Measurements from ENCODE around the gene PNN.
A peak's percentile ranks its signal among the peaks of the same experiment; 100 is the strongest.
"Not testable (repeated sequence)": the region's sequence is repeated elsewhere in the genome, so short reads cannot be mapped to it uniquely, and the experiment has no call there.

The PNN gene

DNA sequence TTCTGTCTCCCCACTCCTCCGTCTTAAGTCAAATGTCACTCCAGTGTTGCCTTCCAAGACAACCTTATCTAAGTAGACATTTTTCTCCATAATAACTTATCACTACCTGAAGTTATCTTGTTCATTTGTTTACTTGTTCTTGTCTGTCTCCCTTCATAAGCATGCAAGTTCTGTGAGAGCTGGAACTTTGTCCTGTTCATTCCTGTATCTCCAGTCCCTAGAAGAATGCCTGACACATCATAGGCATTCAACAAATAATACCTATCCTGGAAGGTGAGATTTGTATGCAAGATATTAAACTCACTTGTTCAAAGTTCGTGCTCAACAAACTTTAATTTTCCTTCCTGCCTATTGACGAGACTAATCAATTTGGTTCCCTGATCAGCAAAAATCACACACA, 53.0 kb downstream of the PNN start:
- TF ChIP-seq JUND (IDR thresholded peaks at IDR 0.05; ENCODE audit: low read depth) = no peak
- no peak for DNase-seq (ENCODE audit: low read depth in 1 of 2, low spot score in 1 of 2)

DNA sequence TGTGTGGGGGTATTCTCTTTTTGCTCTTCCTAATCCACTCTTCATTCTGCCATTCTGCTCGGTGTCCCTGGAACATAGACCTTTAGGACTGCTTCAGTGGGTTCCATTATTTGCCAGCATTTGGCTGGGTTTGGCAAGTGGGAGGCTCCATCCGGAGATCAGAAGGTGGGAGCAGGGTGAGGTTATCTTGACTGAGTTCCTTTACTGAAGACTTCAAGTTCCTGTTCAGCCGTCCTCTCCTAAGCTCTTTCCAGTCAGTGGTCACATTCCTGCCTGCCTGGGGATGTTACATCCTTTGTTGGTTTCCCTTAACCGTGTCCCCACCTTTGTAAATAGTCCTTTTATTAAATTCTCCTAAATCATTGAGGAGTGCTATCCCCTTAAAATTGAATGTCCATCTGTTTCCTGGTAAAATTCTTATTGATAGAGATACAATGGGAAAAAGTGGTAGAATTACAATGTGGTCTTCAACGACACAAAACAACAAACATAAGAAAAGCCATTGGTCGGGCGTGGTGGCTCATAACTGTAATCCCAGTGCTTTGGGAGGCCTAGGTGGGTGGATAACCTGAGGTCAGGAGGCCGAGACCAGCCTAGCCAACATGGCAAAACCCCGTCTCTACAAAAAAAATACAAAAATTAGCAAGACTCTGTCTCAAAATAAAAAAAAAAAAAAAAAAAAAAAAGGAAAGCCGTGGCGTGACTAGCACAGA, 53.6 kb downstream of the PNN start:
- in situ Hi-C loops (cut with HindIII; ENCODE audit: low pct_unique_long_range_greater_than_20kb, low sequenced_read_pairs) = no loop called here
- no peak for TF ChIP-seq JUND (IDR thresholded peaks at IDR 0.05; ENCODE audit: low read depth)
- no peak for DNase-seq (ENCODE audit: low read depth in 1 of 2, low spot score in 1 of 2)

More for the DNA sequence above, 53.0 kb downstream of the PNN start:
- in situ Hi-C loops (cut with HindIII; ENCODE audit: low pct_unique_long_range_greater_than_20kb, low sequenced_read_pairs) = no loop called here

DNA sequence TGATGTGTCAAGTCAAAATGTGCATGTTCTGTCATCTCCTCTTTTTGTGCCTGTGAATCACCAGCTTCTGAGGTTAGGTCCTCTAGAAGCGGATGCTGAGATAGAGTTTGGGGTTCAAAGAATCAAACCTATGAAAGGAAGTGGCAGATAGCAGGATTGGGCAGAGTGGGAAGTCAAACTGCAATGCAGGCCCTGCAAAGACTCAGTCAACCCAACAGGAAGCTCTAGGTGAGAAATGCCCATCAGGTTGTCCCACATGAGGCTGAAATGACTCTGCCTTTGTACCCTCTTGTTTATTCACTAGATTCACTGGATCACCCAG, 54.1 kb downstream of the PNN start:
- in situ Hi-C loops (cut with HindIII; ENCODE audit: low pct_unique_long_range_greater_than_20kb, low sequenced_read_pairs) = no loop called here
- TF ChIP-seq JUND (IDR thresholded peaks at IDR 0.05; ENCODE audit: low read depth) = no peak
- DNase-seq (ENCODE audit: low read depth in 1 of 2, low spot score in 1 of 2) = no peak

DNA sequence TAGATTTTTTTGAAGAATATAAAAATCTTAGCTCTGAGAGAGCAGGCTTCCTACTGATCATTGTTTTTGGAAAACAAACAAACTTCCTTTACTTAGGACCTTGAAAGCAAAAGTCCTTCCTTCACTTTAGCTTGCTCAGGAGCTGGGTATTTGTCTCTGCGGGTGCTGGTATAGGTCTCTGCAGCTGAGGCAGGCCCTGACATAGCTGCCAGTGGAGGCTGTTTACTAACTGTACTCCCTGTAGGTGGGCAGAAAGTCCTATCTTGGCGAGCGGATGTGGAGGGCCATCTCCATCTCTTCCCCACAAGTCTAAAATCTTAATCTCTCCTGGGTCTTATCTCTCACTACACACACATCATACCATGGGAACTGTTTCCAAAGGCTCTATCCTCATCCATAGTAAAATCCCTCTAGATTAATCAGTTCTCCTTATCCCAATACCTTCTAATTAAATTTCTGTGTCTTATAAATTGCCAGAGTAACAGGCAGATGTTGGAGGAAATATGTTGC, 54.6 kb downstream of the PNN start:
- no peak for TF ChIP-seq JUND (IDR thresholded peaks at IDR 0.05; ENCODE audit: low read depth)
- DNase-seq (ENCODE audit: low read depth in 1 of 2, low spot score in 1 of 2) = no peak
- in situ Hi-C loops (cut with HindIII; ENCODE audit: low pct_unique_long_range_greater_than_20kb, low sequenced_read_pairs) = no loop called here

DNA sequence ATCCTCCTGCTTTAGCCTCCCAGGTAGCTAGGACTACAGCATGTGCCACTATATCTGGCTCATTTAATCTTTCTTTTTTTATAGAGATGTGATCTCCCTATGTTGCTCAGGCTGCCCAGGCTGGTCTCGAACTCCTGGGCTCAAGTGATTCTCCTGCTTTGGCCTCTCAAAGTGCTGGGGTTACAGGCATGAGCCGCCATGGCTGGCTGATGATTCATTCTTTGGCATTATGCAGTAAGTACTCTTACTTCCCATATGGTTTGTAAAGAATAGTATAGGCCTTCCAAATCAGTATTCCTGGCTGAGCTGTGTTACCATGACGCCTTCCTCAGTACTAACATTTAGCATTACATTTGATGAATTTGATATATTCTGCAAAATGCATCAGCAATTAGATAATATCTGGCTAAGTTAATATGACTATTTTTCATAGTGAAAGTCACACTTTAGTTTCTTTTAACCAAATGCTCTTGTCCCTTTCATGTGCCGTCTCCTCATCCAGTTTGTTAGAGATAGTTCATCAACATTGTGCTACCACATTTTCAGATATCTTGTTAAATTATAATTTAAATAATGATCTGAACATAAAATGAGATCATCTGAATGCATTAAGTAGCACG, 55.5 kb downstream of the PNN start:
- in situ Hi-C loops (cut with HindIII; ENCODE audit: low pct_unique_long_range_greater_than_20kb, low sequenced_read_pairs) = no loop called here
- no peak for DNase-seq (ENCODE audit: low read depth in 1 of 2, low spot score in 1 of 2)
- no peak for TF ChIP-seq JUND (IDR thresholded peaks at IDR 0.05; ENCODE audit: low read depth)

DNA sequence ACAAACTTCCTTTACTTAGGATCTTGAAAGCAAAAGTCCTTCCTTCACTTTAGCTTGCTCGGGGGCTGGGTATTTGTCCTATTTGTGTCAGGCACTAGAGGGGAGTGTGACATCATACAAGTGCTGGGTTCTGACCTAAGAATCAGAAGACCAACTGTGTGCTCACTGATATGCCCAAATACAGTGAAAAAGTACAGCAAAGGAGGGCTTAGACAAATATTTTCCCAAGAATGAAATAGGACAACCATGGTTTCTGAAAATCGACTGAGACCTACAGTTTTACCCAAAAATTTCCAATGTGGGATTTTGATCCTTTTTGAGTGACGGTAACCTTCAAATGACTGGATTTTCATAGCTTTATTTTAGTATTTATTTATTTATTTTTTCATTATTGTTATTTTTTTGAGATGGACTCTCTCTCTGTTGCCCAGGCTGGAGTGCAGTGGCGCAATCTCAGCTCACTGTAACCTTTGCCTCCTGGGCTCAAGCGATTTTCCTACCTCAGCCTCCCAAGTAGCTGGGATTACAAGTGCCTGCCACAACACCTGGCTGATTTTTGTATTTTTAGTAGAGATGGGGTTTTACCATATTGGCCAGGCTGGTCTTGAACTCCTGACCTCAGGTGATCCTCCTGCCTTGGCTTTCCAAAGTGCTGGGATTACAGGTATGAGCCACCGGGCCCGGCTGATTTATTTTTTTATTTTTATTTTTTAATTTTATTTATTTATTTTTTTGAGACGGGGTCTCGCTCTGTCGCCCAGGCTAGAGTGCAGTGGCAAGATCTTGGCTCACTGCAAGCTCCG, 56.9 kb downstream of the PNN start:
- peak in 1 of 2 experiments; percentile 72 for DNase-seq (ENCODE audit: low read depth in 1 of 2, low spot score in 1 of 2)
- in situ Hi-C loops (cut with HindIII; ENCODE audit: low pct_unique_long_range_greater_than_20kb, low sequenced_read_pairs) = not testable (repeated sequence)

All from T47D (cell line).